ENCODE measurements around the gene RFWD3. TPM values are rescaled to one million over a fixed set of nuclear protein-coding genes. Genes with fewer than 3 reads are reported as not detected.
A peak's percentile ranks its signal among the peaks of the same experiment; 100 is the strongest.

Gene RFWD3
- total and polyA plus RNA-seq, 2 of the 13 experiments (the other 11 are each of a cell fraction or from before 2014, with no cell fraction given): 23.4 to 62.6 TPM

- TF ChIP-seq ZNF609 (CRISPR knock-in tag; IDR thresholded peaks at IDR 0.05; ENCODE audit: borderline replicate concordance) (no peak), ZNF7 (CRISPR knock-in tag; IDR thresholded peaks at IDR 0.05) (no peak), ZNF431 (CRISPR knock-in tag; IDR thresholded peaks at IDR 0.05; ENCODE audit: borderline replicate concordance, low read depth) (no peak), ZNF770 (CRISPR knock-in tag; IDR thresholded peaks at IDR 0.05) (no peak), TFAP4 (IDR thresholded peaks at IDR 0.05; ENCODE audit: borderline replicate concordance, low read depth) (no peak), WIZ (CRISPR knock-in tag; IDR thresholded peaks at IDR 0.05) (no peak), ZZZ3 (CRISPR knock-in tag; IDR thresholded peaks at IDR 0.05; ENCODE audit: borderline replicate concordance) (no peak), FUBP1 (CRISPR knock-in tag; IDR thresholded peaks at IDR 0.05; ENCODE audit: borderline replicate concordance) (no peak), DBP (CRISPR knock-in tag; IDR thresholded peaks at IDR 0.05; ENCODE audit: not compliant biosample characterization) (no peak), ZNF619 (CRISPR knock-in tag; IDR thresholded peaks at IDR 0.05) (no peak), GTF2F1 (IDR thresholded peaks at IDR 0.05; ENCODE audit: low read length) (no peak), DPF2 (CRISPR knock-in tag; IDR thresholded peaks at IDR 0.05; ENCODE audit: borderline replicate concordance, low read depth) (no peak), ZBTB20 (CRISPR knock-in tag; IDR thresholded peaks at IDR 0.05; ENCODE audit: borderline replicate concordance, low read depth) (no peak), ZNF557 (CRISPR knock-in tag; IDR thresholded peaks at IDR 0.05) (no peak), ZFP90 (CRISPR knock-in tag; IDR thresholded peaks at IDR 0.05; ENCODE audit: borderline replicate concordance) (peak; percentile 81), PTBP1 (IDR thresholded peaks at IDR 0.05; ENCODE audit: low read depth, low read length, poor library complexity, severe bottlenecking) (no peak), ZNF460 (CRISPR knock-in tag; IDR thresholded peaks at IDR 0.05; ENCODE audit: borderline replicate concordance) (peak; percentile 12; the same call in 1 of the 2 replicates)
These were observed 33.0 kb upstream of the RFWD3 start (continued) for GRCh38 chr16:74699666-74700065.

Data from HepG2 (cell line).